GM12878 (cell line): ENCODE data around the gene SNX7. TPM values are rescaled to one million over a fixed set of nuclear protein-coding genes. Genes with fewer than 3 reads are reported as not detected.

Experiments used
- BCL11A ChIP-seq: IDR thresholded peaks from 2 replicates; pipeline ENCODE4 v1.6.1; 2011; ENCODE audit warnings: low read depth, low read length
- CHD2 ChIP-seq: IDR thresholded peaks from 2 replicates; pipeline ENCODE4 v1.6.1; 2011; ENCODE audit warnings: low read depth, low read length, improper control_type of control experiment, borderline replicate concordance
- CREM ChIP-seq: IDR thresholded peaks from 2 replicates; pipeline ENCODE4 v1.6.1; 2014; ENCODE audit warnings: antibody characterized with exemption, low read depth
- DPF2 ChIP-seq: fragments of 450-650 bp; IDR thresholded peaks from 2 replicates; pipeline ENCODE4 v1.6.1; 2017; ENCODE audit warnings: mild to moderate bottlenecking
- FOXK2 ChIP-seq: fragments of 450-650 bp; IDR thresholded peaks from 2 replicates; pipeline ENCODE4 v1.6.1; 2017; ENCODE audit warnings: mild to moderate bottlenecking, moderate library complexity
- HDGF ChIP-seq: fragments of 450-650 bp; IDR thresholded peaks from 2 replicates; pipeline ENCODE4 v1.6.1; 2016; ENCODE audit warnings: antibody characterized with exemption
- IKZF2 ChIP-seq, 2 experiments: fragments of 450-650 bp; IDR thresholded peaks; 2 replicates each; pipeline ENCODE4 v1.6.1; 2017; ENCODE audit warnings: mild to moderate bottlenecking in 2 of 2, moderate library complexity in 2 of 2
- IRF3 ChIP-seq: fragments of 450-650 bp; IDR thresholded peaks from 2 replicates; pipeline ENCODE4 v1.6.1; 2014; ENCODE audit warnings: mild to moderate bottlenecking
- KLF5 ChIP-seq: fragments of 450-650 bp; IDR thresholded peaks from 2 replicates; pipeline ENCODE4 v1.6.1; 2014; ENCODE audit warnings: mild to moderate bottlenecking; ENCODE audit not compliant: partially characterized antibody
- MYB ChIP-seq: fragments of 150-350 bp; IDR thresholded peaks from 2 replicates; pipeline ENCODE4 v1.6.1; 2014; ENCODE audit warnings: mild to moderate bottlenecking, low read depth, low read length, borderline replicate concordance
- NFYB ChIP-seq: IDR thresholded peaks from 2 replicates; pipeline ENCODE4 v1.6.1; 2011; ENCODE audit warnings: low read depth, mild to moderate bottlenecking, low read length, improper control_type of control experiment, moderate library complexity; ENCODE audit not compliant: insufficient read depth
- PAX8 ChIP-seq: fragments of 450-650 bp; IDR thresholded peaks from 2 replicates; pipeline ENCODE4 v1.6.1; 2017; ENCODE audit warnings: mild to moderate bottlenecking, moderate library complexity
- PBX3 ChIP-seq: IDR thresholded peaks from 2 replicates; pipeline ENCODE4 v1.6.1; 2011; ENCODE audit warnings: mild to moderate bottlenecking, low read depth, low read length, moderate library complexity; ENCODE audit not compliant: insufficient replicate concordance
- POLR2AphosphoS5 ChIP-seq: IDR thresholded peaks from 2 replicates; pipeline ENCODE4 v1.6.1; 2011; ENCODE audit warnings: mild to moderate bottlenecking, low read length, inconsistent platforms
- SMC3 ChIP-seq: IDR thresholded peaks from 2 replicates; pipeline ENCODE4 v1.6.1; 2011; ENCODE audit warnings: low read length, improper control_type of control experiment, borderline replicate concordance
- SP1 ChIP-seq: IDR thresholded peaks from one replicate; pipeline ENCODE4 v1.6.1; 2011; ENCODE audit warnings: low read depth, low read length
- SPI1 ChIP-seq: IDR thresholded peaks from 2 replicates; pipeline ENCODE4 v1.6.1; 2011; ENCODE audit warnings: low read depth, mild to moderate bottlenecking, low read length, moderate library complexity, borderline replicate concordance; ENCODE audit not compliant: insufficient read depth
- SUZ12 ChIP-seq: fragments of 200-600 bp; sonication (generic); IDR thresholded peaks from one replicate; pipeline ENCODE4 v1.6.1; 2018; ENCODE audit warnings: antibody characterized with exemption, mild to moderate bottlenecking; ENCODE audit not compliant: unreplicated experiment
- TCF7 ChIP-seq: IDR thresholded peaks from 2 replicates; pipeline ENCODE4 v1.6.1; 2014; ENCODE audit warnings: antibody characterized with exemption, borderline replicate concordance
- ZBTB4 ChIP-seq: fragments of 450-650 bp; formaldehyde crosslinking; IDR thresholded peaks from 2 replicates; pipeline ENCODE4 v1.4.0; 2022; ENCODE audit warnings: mild to moderate bottlenecking, moderate library complexity
- ZBTB40 ChIP-seq: fragments of 450-650 bp; IDR thresholded peaks from 2 replicates; pipeline ENCODE4 v1.6.1; 2016; ENCODE audit warnings: mild to moderate bottlenecking, moderate library complexity, borderline replicate concordance
- ZNF24 ChIP-seq: fragments of 450-650 bp; IDR thresholded peaks from 2 replicates; pipeline ENCODE4 v1.6.1; 2017; ENCODE audit warnings: antibody characterized with exemption, mild to moderate bottlenecking
- polyA plus RNA-seq, 11 experiments: library from polyadenylated mRNA; depleted of rRNA in 4 of 11; unstranded in 6 of 11; stranded (reverse) in 5 of 11; fragments of >200 nt; fragmentation: Nextera tagmentation in 4 of 11; fragmentation: Illumina TruSeq in 1 of 11; extraction: Ambion mirVana in 4 of 11; extraction: Trizol in 1 of 11; gene quantifications; 1 replicate in 1 of 11; 2 replicates in 10 of 11; pipeline versions ENCODE4 v1.2.1 to v1.2.3, GENCODE V29; 2011 to 2016; ENCODE audit warnings: inconsistent platforms in 2 of 11, missing spikeins in 2 of 11, low read depth in 1 of 11
- total RNA-seq, 4 experiments: library from RNA; depleted of rRNA in 3 of 4; stranded (reverse); fragments of >200 nt in 3 of 4; fragmentation: Illumina TruSeq in 1 of 4; extraction: Trizol in 1 of 4; gene quantifications; 2 replicates each; pipeline versions ENCODE4 v1.2.1 to v1.2.3, GENCODE V29; 2013 to 2021

The SNX7 gene
- total and polyA plus RNA-seq, 10 of the 15 experiments (the other 5 are each of a cell fraction or from before 2014, with no cell fraction given): 0.23 to 0.82 (median 0.34) TPM

GRCh38 chr1:98661544-98662355 lies at the start of gene SNX7 (continued):
- TF ChIP-seq ZBTB40 (no peak), POLR2AphosphoS5 (no peak), SUZ12 (no peak), DPF2 (peak; percentile 26; the same call in 1 of the 2 replicates), ZBTB4 (no peak), IKZF2 (IDR thresholded peaks at IDR 0.05) (no peak), CREM (no peak), PAX8 (no peak), SP1 (no peak), SMC3 (no peak), BCL11A (no peak), PBX3 (no peak), SPI1 (no peak), TCF7 (no peak), ZNF24 (no peak), CHD2 (no peak), IRF3 (no peak), MYB (no peak), KLF5 (no peak), NFYB (0 out of 2 replicates have a peak, but pooled peaks have one; percentile 17), FOXK2 (no peak), HDGF (no peak)
